GM19467 (cell line): ENCODE measurements around the gene MIPOL1.
"Not testable (repeated sequence)": the region's sequence is repeated elsewhere in the genome, so short reads cannot be mapped to it uniquely, and the experiment has no call there.

Experiments
- ATAC-seq: cut with Tn5 transposase; IDR thresholded peaks from one replicate; pipeline ENCODE4 v1.9.1; 2021; ENCODE audit warnings: mild to moderate bottlenecking, moderate library complexity; ENCODE audit not compliant: unreplicated experiment

Gene MIPOL1

GRCh38 chr14:37197421-37198272 lies at the start of gene MIPOL1:
Gene MIPOL1, plus strand, starts transcription at chr14:37197937. Its CDS starts 49,952 bp downstream, at chr14:37247889.
- no peak for ATAC-seq

- no peak for ATAC-seq
Measured at GRCh38 chr14:37150414-37150813, 47.3 kb upstream of the MIPOL1 start.

GRCh38 chr14:37153005-37153404 lies 44.7 kb upstream of the MIPOL1 start:
- no peak for ATAC-seq

GRCh38 chr14:37153483-37153882 lies 44.3 kb upstream of the MIPOL1 start:
- no peak for ATAC-seq

GRCh38 chr14:37157987-37158386 lies 39.8 kb upstream of the MIPOL1 start:
- ATAC-seq, result no peak

- not testable (repeated sequence) for ATAC-seq
Measured at GRCh38 chr14:37162307-37162706, 35.4 kb upstream of the MIPOL1 start.

- ATAC-seq, result no peak
Measured at GRCh38 chr14:37165794-37166193, 31.9 kb upstream of the MIPOL1 start.

- ATAC-seq, result no peak
Measured at GRCh38 chr14:37167151-37168047, 30.3 kb upstream of the MIPOL1 start.

- ATAC-seq, result no peak
Measured at GRCh38 chr14:37168721-37169120, 29.0 kb upstream of the MIPOL1 start.

GRCh38 chr14:37170237-37170636 lies 27.5 kb upstream of the MIPOL1 start:
- ATAC-seq, result no peak

GRCh38 chr14:37170993-37171392 lies 26.7 kb upstream of the MIPOL1 start:
- no peak for ATAC-seq

GRCh38 chr14:37171678-37172023 lies 26.1 kb upstream of the MIPOL1 start:
- no peak for ATAC-seq

GRCh38 chr14:37172024-37172869 lies 25.5 kb upstream of the MIPOL1 start, which contains the start of gene SLC25A21:
Gene SLC25A21, minus strand, starts transcription at chr14:37172606.
- no peak for ATAC-seq

- ATAC-seq, result no peak
Measured at GRCh38 chr14:37172936-37173614, 24.7 kb upstream of the MIPOL1 start.

GRCh38 chr14:37179896-37180502 lies 17.7 kb upstream of the MIPOL1 start:
- ATAC-seq, result no peak

- ATAC-seq, result not testable (repeated sequence)
Measured at GRCh38 chr14:37180886-37181285, 16.9 kb upstream of the MIPOL1 start.

- no peak for ATAC-seq
Measured at GRCh38 chr14:37181441-37181840, 16.3 kb upstream of the MIPOL1 start.

GRCh38 chr14:37184520-37184919 lies 13.2 kb upstream of the MIPOL1 start:
- ATAC-seq, result not testable (repeated sequence)

GRCh38 chr14:37185670-37186069 lies 12.1 kb upstream of the MIPOL1 start:
- ATAC-seq, result no peak

- ATAC-seq, result no peak
Measured at GRCh38 chr14:37186865-37187264, 10.9 kb upstream of the MIPOL1 start.
